ENCODE data around the gene SRA1.

The SRA1 gene

GRCh38 chr5:140569197-140569596 lies 11.9 kb upstream of the SRA1 start:
- H3K27me3 ChIP-seq (ENCODE audit: insufficient read depth, low read depth, severe bottlenecking), result no peaks in the 10 kb centered on the region
- no peak for TF ChIP-seq CTCF (IDR thresholded peaks at IDR 0.05; ENCODE audit: low read depth, low read length)
- H3K27ac ChIP-seq, result no peak overlapping the region

GRCh38 chr5:140568443-140569063 lies 11.3 kb upstream of the SRA1 start:
- no peak overlapping the region for H3K4me3 ChIP-seq (ENCODE audit: low read depth, low read length)
- no peak overlapping the region for H3K27ac ChIP-seq
- DNase-seq, result no peak
- H3K27me3 ChIP-seq (ENCODE audit: insufficient read depth, low read depth, severe bottlenecking), result no peaks in the 10 kb centered on the region
- no peaks in the 10 kb centered on the region for H3K9me3 ChIP-seq (ENCODE audit: severe bottlenecking)
- TF ChIP-seq CTCF (IDR thresholded peaks at IDR 0.05; ENCODE audit: low read depth, low read length), result no peak
- H3K36me3 ChIP-seq, result peaks cover 25% of the 10 kb centered on the region

More at GRCh38 chr5:140569197-140569596, 11.9 kb upstream of the SRA1 start:
- Histone ChIP-seq H3K4me3 (ENCODE audit: low read depth, low read length) (no peak overlapping the region), H3K36me3 (peaks cover 25% of the 10 kb centered on the region), H3K9me3 (ENCODE audit: severe bottlenecking) (no peaks in the 10 kb centered on the region)
- no peak for DNase-seq

GRCh38 chr5:140567871-140568270 lies 10.6 kb upstream of the SRA1 start:
- Histone ChIP-seq H3K27ac (no peak overlapping the region), H3K4me3 (ENCODE audit: low read depth, low read length) (no peak overlapping the region), H3K9me3 (ENCODE audit: severe bottlenecking) (no peaks in the 10 kb centered on the region), H3K27me3 (ENCODE audit: insufficient read depth, low read depth, severe bottlenecking) (no peaks in the 10 kb centered on the region), H3K36me3 (peaks cover 25% of the 10 kb centered on the region)
- no peak for TF ChIP-seq CTCF (IDR thresholded peaks at IDR 0.05; ENCODE audit: low read depth, low read length)
- DNase-seq, result no peak

- no peak for DNase-seq
- peaks cover 29% of the 10 kb centered on the region for H3K36me3 ChIP-seq
- H3K9me3 ChIP-seq (ENCODE audit: severe bottlenecking), result no peaks in the 10 kb centered on the region
- H3K27me3 ChIP-seq (ENCODE audit: insufficient read depth, low read depth, severe bottlenecking), result no peaks in the 10 kb centered on the region
- H3K27ac ChIP-seq, result no peak overlapping the region
- no peak for TF ChIP-seq CTCF (IDR thresholded peaks at IDR 0.05; ENCODE audit: low read depth, low read length)
- H3K4me3 ChIP-seq (ENCODE audit: low read depth, low read length), result no peak overlapping the region
Measured at GRCh38 chr5:140567136-140567818, 10.0 kb upstream of the SRA1 start.

- peaks cover 29% of the 10 kb centered on the region for H3K36me3 ChIP-seq
- no peaks in the 10 kb centered on the region for H3K27me3 ChIP-seq (ENCODE audit: insufficient read depth, low read depth, severe bottlenecking)
- DNase-seq, result no peak
- no peak overlapping the region for H3K4me3 ChIP-seq (ENCODE audit: low read depth, low read length)
- no peak overlapping the region for H3K27ac ChIP-seq
- no peaks in the 10 kb centered on the region for H3K9me3 ChIP-seq (ENCODE audit: severe bottlenecking)
- TF ChIP-seq CTCF (IDR thresholded peaks at IDR 0.05; ENCODE audit: low read depth, low read length), result no peak
Measured at GRCh38 chr5:140566665-140567064, 9.4 kb upstream of the SRA1 start.

GRCh38 chr5:140565780-140566095 lies 8.5 kb upstream of the SRA1 start:
- Histone ChIP-seq H3K27ac (no peak overlapping the region), H3K4me3 (ENCODE audit: low read depth, low read length) (peak overlapping the region; percentile 89; the same call in 1 of the 2 replicates), H3K27me3 (ENCODE audit: insufficient read depth, low read depth, severe bottlenecking) (no peaks in the 10 kb centered on the region), H3K9me3 (ENCODE audit: severe bottlenecking) (no peaks in the 10 kb centered on the region), H3K36me3 (peaks cover 29% of the 10 kb centered on the region)
- no peak for DNase-seq
- no peak for TF ChIP-seq CTCF (IDR thresholded peaks at IDR 0.05; ENCODE audit: low read depth, low read length)
